H9 (cell line): Measurements from ENCODE around the gene OR2AJ1. TPM values are rescaled to one million over a fixed set of nuclear protein-coding genes. Genes with fewer than 3 reads are reported as not detected.

Experiments used
- DNase-seq: peaks from one replicate; pipeline ENCODE4 v3.0.0-alpha.2; 2017
- H2AFZ ChIP-seq: one replicate; pipeline ENCODE4 v1.6.1; 2013; ENCODE audit warnings: mild to moderate bottlenecking, low read length, control low read depth, moderate library complexity
- H2AK5ac ChIP-seq: 2 replicates; pipeline ENCODE4 v1.6.1; 2013; ENCODE audit warnings: low read length, control low read depth, mixed read lengths; ENCODE audit not compliant: insufficient read length
- H2BK120ac ChIP-seq: one replicate; pipeline ENCODE4 v1.6.1; 2013; ENCODE audit warnings: low read depth, mild to moderate bottlenecking, low read length, control low read depth, inconsistent platforms; ENCODE audit not compliant: poor library complexity, severe bottlenecking
- H2BK12ac ChIP-seq: 2 replicates; pipeline ENCODE4 v1.6.1; 2013; ENCODE audit warnings: low read length, control low read depth, mixed read lengths, low read depth; ENCODE audit not compliant: insufficient read length
- H2BK15ac ChIP-seq: 2 replicates; pipeline ENCODE4 v1.6.1; 2013; ENCODE audit warnings: low read depth, low read length, control low read depth
- H2BK20ac ChIP-seq: one replicate; pipeline ENCODE4 v1.6.1; 2013; ENCODE audit warnings: low read depth, mild to moderate bottlenecking, low read length, control low read depth, inconsistent platforms; ENCODE audit not compliant: poor library complexity, severe bottlenecking
- H2BK5ac ChIP-seq: 2 replicates; pipeline ENCODE4 v1.6.1; 2013; ENCODE audit warnings: low read length, control low read depth, mixed read lengths; ENCODE audit not compliant: insufficient read length
- H3K14ac ChIP-seq: 2 replicates; pipeline ENCODE4 v1.6.1; 2013; ENCODE audit warnings: low read length, control low read depth; ENCODE audit not compliant: insufficient read depth
- H3K18ac ChIP-seq: 2 replicates; pipeline ENCODE4 v1.6.1; 2013; ENCODE audit warnings: low read depth, mild to moderate bottlenecking, mixed read lengths, low read length, control low read depth; ENCODE audit not compliant: insufficient read length
- H3K23ac ChIP-seq: 2 replicates; pipeline ENCODE4 v1.6.1; 2013; ENCODE audit warnings: low read length, control low read depth, mixed read lengths, low read depth; ENCODE audit not compliant: insufficient read length
- H3K23me2 ChIP-seq: 2 replicates; pipeline ENCODE4 v1.6.1; 2013; ENCODE audit warnings: low read depth, mild to moderate bottlenecking, mixed read lengths, low read length, control low read depth; ENCODE audit not compliant: insufficient read length, poor library complexity, severe bottlenecking
- H3K27ac ChIP-seq: 2 replicates; pipeline ENCODE4 v1.5.1; 2013; ENCODE audit warnings: low read length, control low read depth, mixed read lengths, low read depth; ENCODE audit not compliant: insufficient read length
- H3K27me3 ChIP-seq: 2 replicates; pipeline ENCODE4 v1.6.1; 2013; ENCODE audit warnings: low read length, control low read depth, inconsistent platforms; ENCODE audit not compliant: insufficient read depth
- H3K4ac ChIP-seq: 2 replicates; pipeline ENCODE4 v1.6.1; 2013; ENCODE audit warnings: low read depth, mild to moderate bottlenecking, control low read depth, inconsistent platforms, low read length, moderate library complexity
- H3K4me1 ChIP-seq: 2 replicates; pipeline ENCODE4 v1.6.1; 2013; ENCODE audit warnings: low read length, control low read depth, inconsistent platforms; ENCODE audit not compliant: insufficient read depth
- H3K4me2 ChIP-seq: 2 replicates; pipeline ENCODE4 v1.6.1; 2013; ENCODE audit warnings: low read length, control low read depth, mixed read lengths; ENCODE audit not compliant: insufficient read length, insufficient read depth
- H3K56ac ChIP-seq: 2 replicates; pipeline ENCODE4 v1.6.1; 2013; ENCODE audit warnings: low read depth, mild to moderate bottlenecking, mixed read lengths, low read length, control low read depth; ENCODE audit not compliant: insufficient read length
- H3K79me1 ChIP-seq: 2 replicates; pipeline ENCODE4 v1.6.1; 2013; ENCODE audit warnings: low read depth, mild to moderate bottlenecking, moderate library complexity, low read length, control low read depth, inconsistent platforms; ENCODE audit not compliant: insufficient read depth, poor library complexity, severe bottlenecking
- H3K79me2 ChIP-seq: 2 replicates; pipeline ENCODE4 v1.6.1; 2013; ENCODE audit warnings: low read length, control low read depth, inconsistent platforms; ENCODE audit not compliant: insufficient read depth
- H3K9ac ChIP-seq: 2 replicates; pipeline ENCODE4 v1.6.1; 2013; ENCODE audit warnings: low read length, control low read depth, mixed read lengths; ENCODE audit not compliant: insufficient read length; ENCODE audit errors: extremely low read depth
- H3K9me3 ChIP-seq: one replicate; pipeline ENCODE4 v1.6.1; 2013; ENCODE audit warnings: low read depth, low read length, inconsistent platforms; ENCODE audit not compliant: control insufficient read depth
- H3T11ph ChIP-seq: one replicate; pipeline ENCODE4 v1.6.1; 2013; ENCODE audit warnings: mild to moderate bottlenecking, low read length, control low read depth, inconsistent platforms
- H4K20me1 ChIP-seq: one replicate; pipeline ENCODE4 v1.6.1; 2013; ENCODE audit not compliant: control insufficient read depth, insufficient read length, insufficient read depth
- H4K5ac ChIP-seq: 2 replicates; pipeline ENCODE4 v1.6.1; 2013; ENCODE audit warnings: low read depth, mild to moderate bottlenecking, mixed read lengths, low read length, control low read depth; ENCODE audit not compliant: insufficient read length
- H4K8ac ChIP-seq: replicated peaks from 2 replicates; pipeline ENCODE4 v1.6.1; 2013; ENCODE audit warnings: low read length, control low read depth, mixed read lengths, low read depth; ENCODE audit not compliant: insufficient read length
- H4K91ac ChIP-seq: 2 replicates; pipeline ENCODE4 v1.6.1; 2013; ENCODE audit warnings: low read depth, mild to moderate bottlenecking, moderate library complexity, mixed read lengths, low read length, control low read depth; ENCODE audit not compliant: insufficient read length
- H3K27ac Mint-ChIP-seq, 3 experiments: 2 replicates in 2 of 3; 3 replicates in 1 of 3; pipeline ENCODE4 v1.8.0; 2020 to 2021; ENCODE audit warnings: mixed read lengths in 3 of 3, mild to moderate bottlenecking in 1 of 3, moderate library complexity in 1 of 3
- H3K27me3 Mint-ChIP-seq: 2 replicates; pipeline ENCODE4 v1.8.0; 2021; ENCODE audit warnings: low read depth, mild to moderate bottlenecking, moderate library complexity, mixed read lengths
- H3K36me3 Mint-ChIP-seq, 3 experiments: 2 replicates in 2 of 3; 3 replicates in 1 of 3; pipeline ENCODE4 v1.8.0; 2020 to 2021; ENCODE audit warnings: low read depth in 3 of 3, mixed read lengths in 3 of 3; ENCODE audit not compliant: insufficient read depth in 1 of 3
- H3K4me1 Mint-ChIP-seq, 2 experiments: 2 replicates each; pipeline ENCODE4 v1.8.0; 2020; ENCODE audit warnings: mixed read lengths in 2 of 2
- H3K4me3 Mint-ChIP-seq, 2 experiments: 2 replicates in 1 of 2; 3 replicates in 1 of 2; pipeline ENCODE4 v1.8.0; 2020 to 2021; ENCODE audit warnings: mild to moderate bottlenecking in 2 of 2, mixed read lengths in 2 of 2, moderate library complexity in 1 of 2
- H3K9me3 Mint-ChIP-seq, 2 experiments: 2 replicates in 1 of 2; 3 replicates in 1 of 2; pipeline ENCODE4 v1.8.0; 2020; ENCODE audit warnings: mild to moderate bottlenecking in 2 of 2, mixed read lengths in 2 of 2, moderate library complexity in 1 of 2
- CTCF ChIP-seq: fragments of 200-600 bp; sonication (generic); conservative IDR thresholded peaks from 3 replicates; pipeline ENCODE4 v1.8.0; 2021; ENCODE audit warnings: antibody characterized with exemption, mild to moderate bottlenecking
- WGBS: extraction: QIAGEN DNeasy Blood & Tissue Kit; methylation state at CpG from one replicate; pipeline ENCODE4 v1.1.7; 2013; ENCODE audit warnings: missing lambda C conversion rate, low lambda C conversion rate, mixed read lengths; ENCODE audit not compliant: insufficient read length; ENCODE audit errors: extremely low coverage; 5-methylcytosine and 5-hydroxymethylcytosine counted together
- total RNA-seq: library from RNA; stranded (reverse); gene quantifications from 2 replicates; pipeline ENCODE4 v1.2.1, GENCODE V29; 2021

The OR2AJ1 gene
- total RNA-seq, 1 experiment from 2014 or later, result not detected

- no peak for DNase-seq
- no peak overlapping the region for H3K27ac Mint-ChIP-seq
- Histone ChIP-seq H3K9ac (no peak overlapping the region), H3K18ac (no peak overlapping the region), H3K56ac (no peak overlapping the region), H3K27ac (no peak overlapping the region), H3K14ac (no peak overlapping the region), H3K4me2 (no peak overlapping the region), H3K9me3 (peaks cover 9% of the 10 kb centered on the region), H3K27me3 (no peaks in the 10 kb centered on the region), H2BK20ac (no peak overlapping the region), H2AK5ac (no peak overlapping the region), H3K4ac (no peak overlapping the region), H2BK12ac (no peak overlapping the region), H4K8ac (no peak overlapping the region), H3K79me2 (no peaks in the 10 kb centered on the region), H4K91ac (no peak overlapping the region), H2BK5ac (no peak overlapping the region), H4K5ac (no peak overlapping the region), H3K23me2 (no peaks in the 10 kb centered on the region), H3K23ac (no peak overlapping the region), H4K20me1 (no peaks in the 10 kb centered on the region), H3K79me1 (no peaks in the 10 kb centered on the region), H2BK15ac (no peak overlapping the region), H2BK120ac (no peak overlapping the region), H3K4me1 (no peaks in the 10 kb centered on the region), H3T11ph (no peak overlapping the region), H2AFZ (no peak overlapping the region)
- 0 out of 3 replicates have a peak, but pooled peaks have one; percentile 16 for TF ChIP-seq CTCF
- WGBS, result no CpG with 5 or more reads among the region's 3 CpGs
- H3K9me3 Mint-ChIP-seq, result peaks cover 56 to 59% of the 10 kb centered on the region in 2 experiments
- no peak overlapping the region for H3K4me3 Mint-ChIP-seq
- no peaks in the 10 kb centered on the region; the same call in 1 of the 2 replicates for H3K27me3 Mint-ChIP-seq
- no peaks in the 10 kb centered on the region; a peak in 2 of 7 replicates for H3K36me3 Mint-ChIP-seq
- no peaks in the 10 kb centered on the region for H3K4me1 Mint-ChIP-seq
Observed at GRCh38 chr1:247923941-247924340, 748 bp upstream of the OR2AJ1 start.
